Left renal pelvis (tissue), 4 donors: ENCODE measurements around the gene KCNQ5. TPM values are rescaled to one million over a fixed set of nuclear protein-coding genes. Genes with fewer than 3 reads are reported as not detected.
"Not testable (repeated sequence)": the region's sequence is repeated elsewhere in the genome, so short reads cannot be mapped to it uniquely, and the experiment has no call there.

ENCODE experiments used
- DNase-seq, 4 donors: peaks; one replicate each; pipeline ENCODE4 v3.0.0-alpha.2; 2013; ENCODE audit warnings: low read depth in 4 of 4, low spot score in 3 of 4
- polyA plus RNA-seq, 4 donors: library from polyadenylated mRNA; unstranded; fragments of 120-200 nt; gene quantifications; one replicate each; pipeline ENCODE4 v1.2.1, GENCODE V29; 2013; ENCODE audit not compliant: insufficient read length in 4 of 4

The KCNQ5 gene
- polyA plus RNA-seq, 4 donors, result 0.14 to 0.79 (median 0.43) TPM

- DNase-seq, result not testable (repeated sequence)
These were observed 362.4 kb downstream of the KCNQ5 start for GRCh38 chr6:72984189-72984831.

GRCh38 chr6:72984981-72985665 is 363.3 kb downstream of the KCNQ5 start:
- DNase-seq, result no peak

DNA sequence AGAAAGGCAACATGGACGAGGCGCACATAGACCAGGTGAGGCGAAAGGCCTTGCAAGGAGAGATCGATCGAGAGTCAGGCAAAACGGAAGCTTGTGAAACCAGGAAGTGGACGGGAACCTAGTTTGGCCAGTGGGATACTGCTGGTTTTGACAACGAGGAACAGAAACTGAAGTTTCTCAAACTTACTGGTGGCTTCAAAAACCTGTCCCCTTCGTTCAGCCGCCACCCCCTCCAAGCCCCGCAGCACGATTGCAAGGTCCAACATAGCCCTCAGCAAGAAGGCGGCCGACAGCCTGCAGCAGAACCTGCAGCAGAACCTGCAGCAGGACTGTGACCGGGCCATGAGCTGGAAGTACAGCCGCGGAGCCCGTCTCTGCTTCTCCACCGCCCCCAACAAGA is 365.4 kb downstream of the KCNQ5 start:
- no peak for DNase-seq

DNA sequence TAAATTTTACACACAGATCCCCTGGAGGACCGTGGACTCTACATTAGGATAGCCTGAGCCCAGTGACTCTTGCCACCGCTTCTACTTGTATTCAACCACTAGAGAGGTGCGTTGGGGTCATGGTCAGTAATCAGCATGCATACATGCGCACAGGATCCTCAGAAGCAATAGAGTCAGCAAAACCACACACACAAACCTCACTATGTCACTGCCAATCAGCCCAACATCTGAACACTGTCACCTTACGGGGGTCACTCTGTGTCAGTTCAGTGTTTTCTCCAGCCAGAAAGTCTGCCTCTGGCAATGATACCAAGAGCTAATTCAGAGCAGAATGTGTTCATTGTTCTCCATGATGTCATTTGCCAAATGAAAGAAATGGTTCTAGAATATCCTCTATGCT is 378.1 kb downstream of the KCNQ5 start:
- DNase-seq, result no peak

GRCh38 chr6:73000460-73000859 is 378.6 kb downstream of the KCNQ5 start:
- DNase-seq, result no peak

DNA sequence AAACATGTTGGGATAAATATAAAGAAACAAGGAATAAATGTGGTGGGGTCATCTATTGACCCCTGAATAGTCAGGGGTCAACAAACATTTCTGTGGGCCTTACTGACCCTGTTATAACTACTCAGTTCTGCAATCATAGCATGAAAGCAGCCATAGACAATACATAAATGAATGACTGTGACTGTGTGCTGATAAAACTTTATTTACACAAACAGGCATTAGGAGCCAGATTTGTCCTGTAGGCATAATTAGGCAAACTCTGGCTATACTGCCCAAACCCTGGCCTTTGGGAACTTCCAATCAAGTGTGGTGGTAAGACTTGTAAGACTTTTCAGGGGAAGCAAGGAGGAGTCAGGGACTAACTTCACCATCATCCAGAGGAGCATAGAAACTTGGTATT is 380.7 kb downstream of the KCNQ5 start:
- no peak for DNase-seq

DNA sequence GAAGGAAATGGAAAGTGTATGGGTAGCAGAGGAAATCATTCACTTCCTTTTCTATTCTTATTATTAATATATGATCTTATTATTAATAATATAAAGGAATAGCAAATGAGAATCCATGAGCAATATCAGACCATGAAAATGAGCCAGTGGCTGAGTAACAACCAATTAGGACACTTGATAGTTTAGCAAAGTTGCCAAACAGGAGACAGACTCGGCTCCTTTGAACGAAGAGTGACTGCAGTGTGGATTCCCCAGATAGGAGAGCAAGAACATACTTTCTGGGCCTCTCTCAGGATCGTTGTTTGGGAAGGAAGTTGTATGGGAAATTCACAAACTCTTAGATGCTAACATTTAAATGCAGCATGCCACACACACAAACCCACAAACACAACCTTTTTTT is 381.4 kb downstream of the KCNQ5 start:
- no peak for DNase-seq

DNA sequence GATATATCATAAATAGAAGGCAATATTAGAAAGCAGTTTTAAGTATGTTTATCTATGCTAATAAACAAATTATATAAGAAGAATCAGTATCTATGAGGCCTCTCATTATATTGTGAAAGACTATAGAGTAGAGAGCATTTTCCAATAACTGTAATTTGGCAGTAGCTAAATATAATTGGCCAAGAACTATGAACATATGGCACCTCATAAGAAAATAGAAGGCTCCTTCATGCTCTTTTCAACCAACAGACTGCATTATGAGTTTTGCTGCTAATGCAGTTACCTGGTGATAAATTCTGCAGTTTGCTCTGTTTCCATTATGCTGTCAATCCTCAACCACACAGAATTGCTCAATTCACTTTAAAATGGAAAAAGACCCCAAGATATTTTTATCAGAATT is 382.4 kb downstream of the KCNQ5 start:
- DNase-seq, result no peak

GRCh38 chr6:73004861-73005260 is 383.0 kb downstream of the KCNQ5 start:
- no peak for DNase-seq

GRCh38 chr6:73006146-73006545 is 384.3 kb downstream of the KCNQ5 start:
- DNase-seq, result no peak

DNA sequence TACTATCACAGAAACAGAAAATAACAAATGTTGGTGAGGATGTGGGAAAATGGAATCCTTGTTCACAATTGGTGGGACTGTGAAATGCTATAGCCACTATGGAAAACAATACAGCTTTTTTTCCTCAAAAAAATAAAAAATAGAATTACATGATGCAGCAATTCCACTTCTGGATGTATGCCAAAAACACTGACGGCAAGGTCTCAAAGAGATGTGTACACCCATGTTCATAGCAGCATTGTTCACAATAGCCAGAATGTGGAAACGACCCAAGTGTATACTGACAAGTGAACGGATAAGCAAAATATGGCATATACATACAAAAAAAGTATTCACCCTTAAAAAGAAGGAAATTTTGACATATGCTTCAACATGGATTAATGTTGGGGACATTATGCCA is 390.1 kb downstream of the KCNQ5 start:
- no peak for DNase-seq

DNA sequence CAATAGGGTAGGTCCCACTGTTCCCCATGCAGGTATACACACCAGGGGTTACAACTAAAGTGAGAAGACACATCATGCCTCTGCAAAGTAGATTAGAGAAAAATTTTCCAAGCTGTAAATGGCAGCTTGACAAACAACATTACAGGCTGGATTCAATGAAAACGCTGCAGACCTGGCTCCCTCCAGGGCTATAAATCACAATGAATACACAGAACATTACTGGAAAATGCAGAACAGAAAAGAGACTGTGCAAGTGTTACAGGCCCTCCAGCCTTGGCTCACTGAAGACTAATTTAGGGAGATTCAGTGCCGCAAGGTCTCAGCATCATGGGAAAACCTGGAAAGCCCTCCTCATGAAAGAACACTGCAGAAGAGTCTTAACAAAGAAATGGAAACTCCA is 395.6 kb downstream of the KCNQ5 start:
- no peak for DNase-seq

DNA sequence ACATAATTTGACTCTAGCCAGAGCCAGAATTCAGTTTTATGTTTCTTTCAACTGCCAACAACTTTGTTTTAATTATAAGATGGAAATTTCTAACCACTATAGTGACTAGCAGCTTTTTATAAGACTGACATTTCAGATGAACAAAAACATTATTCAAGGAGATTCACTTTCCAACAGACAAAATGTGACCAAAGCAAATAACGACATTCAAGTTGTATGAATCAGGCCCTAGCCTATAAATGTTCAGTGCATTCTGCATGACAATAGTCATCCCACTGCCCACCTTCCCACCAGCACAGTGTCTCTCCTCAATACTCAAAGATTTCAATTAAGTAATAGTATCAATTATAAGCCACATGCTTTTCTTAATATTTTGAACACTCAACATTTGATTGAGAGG is 402.7 kb downstream of the KCNQ5 start:
- no peak for DNase-seq

- DNase-seq, result no peak
These were observed 405.8 kb downstream of the KCNQ5 start for GRCh38 chr6:73027691-73028090.

GRCh38 chr6:73028124-73028766 is 406.4 kb downstream of the KCNQ5 start:
- DNase-seq, result no peak

DNA sequence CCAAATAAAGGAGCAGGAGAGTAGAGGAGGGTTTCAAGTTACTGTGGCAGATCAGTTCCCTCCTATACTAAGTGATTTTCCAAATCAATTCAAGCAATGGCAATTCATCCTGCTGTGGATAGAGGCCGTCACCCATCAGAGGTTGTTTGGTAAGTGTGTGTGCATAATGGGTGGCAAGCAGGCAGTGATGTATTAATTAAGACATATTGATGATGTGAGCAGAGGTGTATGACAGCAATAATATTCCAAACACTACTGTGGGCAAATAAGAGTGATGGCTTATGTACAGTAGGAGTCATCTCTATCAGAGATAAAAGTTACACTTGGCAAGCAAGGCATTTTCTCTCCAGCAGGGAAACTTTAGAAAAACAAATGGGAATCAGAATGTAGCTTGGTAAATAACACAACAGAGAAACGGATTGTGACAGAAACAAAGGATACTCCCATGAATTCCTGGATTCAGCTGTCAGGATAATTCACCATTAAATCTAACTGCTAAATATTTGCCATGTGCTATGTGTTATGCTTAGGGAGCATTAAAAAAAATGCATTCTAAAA is 407.1 kb downstream of the KCNQ5 start:
- no peak for DNase-seq

- no peak for DNase-seq
These were observed 408.4 kb downstream of the KCNQ5 start for GRCh38 chr6:73030257-73030656.

- no peak for DNase-seq
These were observed 409.2 kb downstream of the KCNQ5 start for GRCh38 chr6:73030791-73031782.

DNA sequence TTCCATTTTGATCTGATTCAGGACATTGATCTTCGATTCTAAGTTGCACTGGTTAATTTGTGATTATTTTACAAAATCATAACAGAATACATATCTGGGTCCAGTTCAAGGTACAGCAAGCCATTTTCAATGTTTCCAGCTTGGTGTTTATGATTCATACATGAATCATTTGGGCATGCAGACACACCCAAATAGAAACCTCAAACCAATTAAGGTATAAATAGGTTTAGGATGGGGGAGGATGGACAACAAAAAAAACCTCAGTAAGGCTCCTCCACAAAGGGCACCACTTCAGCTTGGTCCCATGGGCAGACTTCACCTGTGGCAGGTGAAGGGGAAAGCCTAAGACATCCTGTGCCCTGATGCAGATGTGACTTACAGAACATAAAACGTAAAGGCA is 410.7 kb downstream of the KCNQ5 start:
- no peak for DNase-seq

DNA sequence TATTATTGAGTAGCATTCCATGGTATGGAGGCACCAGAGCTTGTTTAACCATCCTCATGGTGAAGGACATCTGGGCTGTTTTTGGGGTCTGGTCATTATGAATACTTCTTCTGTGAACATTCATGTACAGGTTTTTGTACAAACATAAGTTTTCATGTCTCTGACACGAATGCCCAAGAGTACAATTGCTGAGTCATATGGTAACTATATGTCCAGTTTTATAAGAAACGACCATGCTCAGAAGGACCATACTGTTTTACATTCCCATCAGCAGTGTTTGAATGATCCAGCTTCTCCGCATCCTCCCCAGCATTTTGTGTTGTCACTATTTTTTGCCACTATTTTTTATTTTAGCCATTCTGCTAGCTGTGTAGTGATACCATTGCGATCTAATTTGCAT is 414.8 kb downstream of the KCNQ5 start:
- no peak for DNase-seq

DNA sequence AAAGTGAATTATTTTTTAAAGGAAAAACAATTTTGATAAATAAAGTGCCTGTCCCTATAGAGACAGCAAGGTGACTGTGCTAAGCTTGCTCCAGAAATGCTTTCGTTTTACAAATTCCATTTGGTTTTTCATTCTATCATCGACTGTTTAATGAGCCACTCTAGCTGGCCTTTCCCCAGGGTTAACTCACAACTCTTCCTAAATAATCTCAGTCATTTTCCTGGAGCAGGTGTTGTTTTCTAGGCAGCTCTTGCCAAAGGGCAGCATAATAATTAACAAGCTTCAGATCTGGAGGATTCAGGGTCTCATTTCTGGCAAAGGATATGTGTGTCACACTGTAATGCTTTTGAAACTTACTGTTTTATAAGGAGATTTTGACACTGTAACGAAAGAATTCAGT is 419.2 kb downstream of the KCNQ5 start:
- no peak for DNase-seq
